ENCODE measurements around the gene VAMP5. TPM values are rescaled to one million over a fixed set of nuclear protein-coding genes. Genes with fewer than 3 reads are reported as not detected.

Gene VAMP5
- total and polyA plus RNA-seq, 9 of the 15 experiments (the other 6 are each of a cell fraction or from before 2014, with no cell fraction given) = 0.54 to 1.9 (median 1.5) TPM; not detected in 2

GRCh38 chr2:85590950-85591349 lies 6.7 kb downstream of the VAMP5 start (continued):
- TF ChIP-seq CHD7 (IDR thresholded peaks at IDR 0.05; ENCODE audit: low read depth, low read length) (no peak), NFIX (CRISPR knock-in tag; IDR thresholded peaks at IDR 0.05; ENCODE audit: low read depth) (no peak), CBX8 (IDR thresholded peaks at IDR 0.05; ENCODE audit: borderline replicate concordance, extremely low read depth, low read depth, low read length, poor library complexity, severe bottlenecking) (no peak), IFI16 (CRISPR knock-in tag; IDR thresholded peaks at IDR 0.05) (no peak)
- TF ChIP-seq, protein P1, sequence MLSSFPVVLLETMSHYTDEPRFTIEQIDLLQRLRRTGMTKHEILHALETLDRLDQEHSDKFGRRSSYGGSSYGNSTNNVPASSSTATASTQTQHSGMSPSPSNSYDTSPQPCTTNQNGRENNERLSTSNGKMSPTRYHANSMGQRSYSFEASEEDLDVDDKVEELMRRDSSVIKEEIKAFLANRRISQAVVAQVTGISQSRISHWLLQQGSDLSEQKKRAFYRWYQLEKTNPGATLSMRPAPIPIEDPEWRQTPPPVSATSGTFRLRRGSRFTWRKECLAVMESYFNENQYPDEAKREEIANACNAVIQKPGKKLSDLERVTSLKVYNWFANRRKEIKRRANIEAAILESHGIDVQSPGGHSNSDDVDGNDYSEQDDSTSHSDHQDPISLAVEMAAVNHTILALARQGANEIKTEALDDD (IDR thresholded peaks at IDR 0.05) = no peak

Data from K562 (cell line).